ENCODE measurements around the gene SLC26A8. TPM values are rescaled to one million over a fixed set of nuclear protein-coding genes. Genes with fewer than 3 reads are reported as not detected.

SLC26A8 gene
- total RNA-seq, 4 donors from 2014 or later = 0.30 to 1.1 TPM; not detected in 2

DNA sequence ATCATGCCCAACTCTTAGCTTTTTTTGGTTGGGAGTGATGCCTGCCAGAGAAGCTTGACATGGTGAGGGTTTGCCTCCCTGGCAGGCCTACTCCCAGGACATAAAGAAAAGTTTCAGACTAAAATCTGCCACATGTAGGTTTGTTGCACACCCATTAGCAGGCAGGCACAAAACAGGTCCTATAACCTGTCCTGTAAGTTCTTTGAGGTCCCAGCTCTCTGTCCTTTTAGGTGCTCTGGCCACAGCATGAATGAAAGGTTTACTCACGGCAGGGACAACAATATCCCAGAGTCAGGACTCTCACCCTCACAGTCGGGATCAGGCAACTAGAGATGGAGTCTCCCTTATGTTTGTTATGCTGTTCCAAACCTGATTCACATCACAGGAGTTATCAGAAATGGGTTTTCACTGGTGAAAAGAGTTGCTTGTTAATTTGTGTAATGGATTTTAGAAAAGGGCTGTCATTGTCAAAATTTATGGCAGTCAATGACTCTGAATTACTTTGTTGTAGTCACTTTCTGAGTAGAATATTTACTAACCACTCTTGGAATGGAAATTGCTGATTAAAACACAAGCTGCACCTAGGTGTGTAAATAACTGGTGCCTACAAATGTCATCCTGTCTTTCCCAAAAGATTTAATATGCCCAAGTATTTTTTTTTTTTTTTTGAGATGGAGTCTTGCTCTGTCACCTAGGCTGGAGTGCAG, 97.8 kb downstream of the SLC26A8 start:
- Histone ChIP-seq H3K4me3 (no peak overlapping the region), H3K27me3 (no peaks in the 10 kb centered on the region), H3K27ac (no peak overlapping the region), H3K36me3 (no peaks in the 10 kb centered on the region), H3K9me3 (no peaks in the 10 kb centered on the region), H3K4me1 (peaks cover 0 to 5% (median 3%) of the 10 kb centered on the region in 4 donors)
- no peak for DNase-seq (ENCODE audit: low spot score in 2 of 2)
- 62 to 80% methylated on average over 2 of the region's 2 CpGs for WGBS, 2 donors
- TF ChIP-seq, protein P1, sequence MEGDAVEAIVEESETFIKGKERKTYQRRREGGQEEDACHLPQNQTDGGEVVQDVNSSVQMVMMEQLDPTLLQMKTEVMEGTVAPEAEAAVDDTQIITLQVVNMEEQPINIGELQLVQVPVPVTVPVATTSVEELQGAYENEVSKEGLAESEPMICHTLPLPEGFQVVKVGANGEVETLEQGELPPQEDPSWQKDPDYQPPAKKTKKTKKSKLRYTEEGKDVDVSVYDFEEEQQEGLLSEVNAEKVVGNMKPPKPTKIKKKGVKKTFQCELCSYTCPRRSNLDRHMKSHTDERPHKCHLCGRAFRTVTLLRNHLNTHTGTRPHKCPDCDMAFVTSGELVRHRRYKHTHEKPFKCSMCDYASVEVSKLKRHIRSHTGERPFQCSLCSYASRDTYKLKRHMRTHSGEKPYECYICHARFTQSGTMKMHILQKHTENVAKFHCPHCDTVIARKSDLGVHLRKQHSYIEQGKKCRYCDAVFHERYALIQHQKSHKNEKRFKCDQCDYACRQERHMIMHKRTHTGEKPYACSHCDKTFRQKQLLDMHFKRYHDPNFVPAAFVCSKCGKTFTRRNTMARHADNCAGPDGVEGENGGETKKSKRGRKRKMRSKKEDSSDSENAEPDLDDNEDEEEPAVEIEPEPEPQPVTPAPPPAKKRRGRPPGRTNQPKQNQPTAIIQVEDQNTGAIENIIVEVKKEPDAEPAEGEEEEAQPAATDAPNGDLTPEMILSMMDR (IDR thresholded peaks at IDR 0.05) = no peak
- TF ChIP-seq POLR2A (IDR thresholded peaks at IDR 0.05) = no peak

DNA sequence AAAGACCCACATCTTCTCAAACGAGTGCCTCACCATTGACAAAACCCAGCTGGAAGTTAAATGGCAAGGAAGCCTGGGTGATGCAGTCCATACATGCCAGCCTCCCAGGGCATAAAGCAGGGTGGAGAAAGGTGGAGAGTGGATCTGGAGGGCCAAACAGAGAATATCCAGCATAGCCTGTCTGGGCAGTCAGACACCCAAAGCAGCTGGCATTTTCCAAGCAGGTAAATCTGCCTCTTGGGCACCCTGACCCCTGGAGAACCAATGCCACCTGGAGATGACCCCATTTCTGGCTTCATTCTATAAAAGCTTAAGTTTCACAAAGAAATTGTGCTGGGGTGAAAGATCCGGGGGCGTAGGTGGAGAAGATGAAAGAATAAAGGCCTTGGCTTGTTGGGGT, 98.5 kb downstream of the SLC26A8 start:
- H3K9me3 ChIP-seq = no peaks in the 10 kb centered on the region
- peaks cover 0 to 9% (median 5%) of the 10 kb centered on the region in 4 donors for H3K4me1 ChIP-seq
- no peak for DNase-seq (ENCODE audit: low spot score in 2 of 2)
- no peak overlapping the region for H3K27ac ChIP-seq
- H3K4me3 ChIP-seq = no peak overlapping the region
- 78 to 89% methylated on average over 3 of the region's 3 CpGs for WGBS, 2 donors
- no peaks in the 10 kb centered on the region for H3K36me3 ChIP-seq
- no peaks in the 10 kb centered on the region for H3K27me3 ChIP-seq
- TF ChIP-seq POLR2A (IDR thresholded peaks at IDR 0.05) (no peak), EP300 (IDR thresholded peaks at IDR 0.05) (no peak)
- TF ChIP-seq, protein P1 (IDR thresholded peaks at IDR 0.05) = no peak

DNA sequence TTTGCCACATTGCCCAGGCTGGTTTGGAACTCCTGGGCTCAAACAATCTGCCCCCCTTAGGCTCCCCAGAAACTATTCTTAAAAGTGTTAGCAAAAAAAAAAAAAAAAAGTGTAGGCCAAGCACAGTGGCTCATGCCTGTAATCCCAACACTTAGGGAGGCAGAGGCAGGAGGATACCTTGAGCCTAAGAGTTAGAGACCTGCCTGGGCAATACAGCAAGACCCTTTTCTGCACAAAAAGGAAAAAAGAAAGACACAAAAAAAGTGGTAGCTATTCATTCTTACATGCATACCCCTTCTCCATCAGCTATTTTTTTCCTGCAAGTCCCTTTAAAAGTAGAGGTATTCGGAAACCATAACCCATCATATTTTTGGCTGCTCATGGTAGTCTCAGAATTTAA, 100.3 kb downstream of the SLC26A8 start:
- Histone ChIP-seq H3K4me3 (no peak overlapping the region), H3K27ac (no peak overlapping the region), H3K9me3 (no peaks in the 10 kb centered on the region), H3K27me3 (no peaks in the 10 kb centered on the region), H3K4me1 (peaks cover 0 to 19% (median 8%) of the 10 kb centered on the region in 4 donors), H3K36me3 (no peaks in the 10 kb centered on the region)
- WGBS, 2 donors = 96% methylated on average over 1 of the region's 1 CpG
- no peak for TF ChIP-seq EP300 (IDR thresholded peaks at IDR 0.05)
- no peak for TF ChIP-seq POLR2A (IDR thresholded peaks at IDR 0.05)
- TF ChIP-seq, protein P1 (IDR thresholded peaks at IDR 0.05) = no peak
- no peak for DNase-seq (ENCODE audit: low spot score in 2 of 2)

DNA sequence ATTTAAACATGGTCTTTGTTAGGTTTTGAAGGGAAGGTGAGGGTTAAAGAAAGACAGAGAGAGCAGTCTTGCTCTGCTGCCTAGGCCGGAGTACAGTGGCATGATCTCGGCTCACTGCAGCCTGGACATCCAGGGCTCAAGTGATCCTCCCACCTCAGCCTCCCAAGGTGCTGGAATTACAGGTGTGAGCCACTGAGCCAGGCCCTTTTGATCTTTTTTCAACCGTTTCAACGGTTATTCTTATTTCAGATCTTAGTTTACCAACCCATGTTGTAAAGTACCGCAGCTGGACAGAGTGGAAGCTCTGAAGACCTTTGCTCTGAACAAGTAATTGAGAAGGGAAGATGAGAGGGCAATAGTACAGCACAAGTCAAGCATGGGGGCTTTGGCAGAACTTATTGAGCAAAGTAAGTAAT, 102.3 kb downstream of the SLC26A8 start:
- Histone ChIP-seq H3K4me3 (no peak overlapping the region), H3K27me3 (no peaks in the 10 kb centered on the region), H3K36me3 (no peaks in the 10 kb centered on the region), H3K9me3 (no peaks in the 10 kb centered on the region), H3K4me1 (peaks cover 0 to 34% (median 16%) of the 10 kb centered on the region in 4 donors), H3K27ac (no peak overlapping the region)
- WGBS, 2 donors = 64 to 65% methylated on average over 5 of the region's 5 CpGs
- TF ChIP-seq EP300 (IDR thresholded peaks at IDR 0.05) = no peak
- TF ChIP-seq, protein P1 (IDR thresholded peaks at IDR 0.05) = no peak
- no peak for TF ChIP-seq POLR2A (IDR thresholded peaks at IDR 0.05)
- no peak for DNase-seq (ENCODE audit: low spot score in 2 of 2)

All from tibial nerve (tissue), 4 donors.